ENCODE data around the gene CDKN1A. TPM values are rescaled to one million over a fixed set of nuclear protein-coding genes. Genes with fewer than 3 reads are reported as not detected.

Gene CDKN1A
- total and polyA plus RNA-seq, 2 donors from 2014 or later = 46.4 to 66.2 TPM

DNA sequence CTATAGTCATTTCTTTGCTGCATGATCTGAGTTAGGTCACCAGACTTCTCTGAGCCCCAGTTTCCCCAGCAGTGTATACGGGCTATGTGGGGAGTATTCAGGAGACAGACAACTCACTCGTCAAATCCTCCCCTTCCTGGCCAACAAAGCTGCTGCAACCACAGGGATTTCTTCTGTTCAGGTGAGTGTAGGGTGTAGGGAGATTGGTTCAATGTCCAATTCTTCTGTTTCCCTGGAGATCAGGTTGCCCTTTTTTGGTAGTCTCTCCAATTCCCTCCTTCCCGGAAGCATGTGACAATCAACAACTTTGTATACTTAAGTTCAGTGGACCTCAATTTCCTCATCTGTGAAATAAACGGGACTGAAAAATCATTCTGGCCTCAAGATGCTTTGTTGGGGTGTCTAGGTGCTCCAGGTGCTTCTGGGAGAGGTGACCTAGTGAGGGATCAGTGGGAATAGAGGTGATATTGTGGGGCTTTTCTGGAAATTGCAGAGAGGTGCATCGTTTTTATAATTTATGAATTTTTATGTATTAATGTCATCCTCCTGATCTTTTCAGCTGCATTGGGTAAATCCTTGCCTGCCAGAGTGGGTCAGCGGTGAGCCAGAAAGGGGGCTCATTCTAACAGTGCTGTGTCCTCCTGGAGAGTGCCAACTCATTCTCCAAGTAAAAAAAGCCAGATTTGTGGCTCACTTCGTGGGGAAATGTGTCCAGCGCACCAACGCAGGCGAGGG, 594 bp upstream of the CDKN1A start:
- Histone ChIP-seq H3K4me1 (ENCODE audit: control insufficient read depth in 2 of 3, insufficient read depth in 2 of 3, low read depth in 1 of 3, low read length in 3 of 3) (peaks cover 4 to 17% (median 17%) of the 10 kb centered on the region in 3 donors), H3K4me3 (ENCODE audit: low read length in 3 of 3) (peak overlapping the region in 1 of 3 donors; percentile 0), H3K9me3 (ENCODE audit: control insufficient read depth in 2 of 3, insufficient read depth in 1 of 3, low read length in 3 of 3) (no peaks in the 10 kb centered on the region), H3K36me3 (ENCODE audit: control insufficient read depth in 2 of 3, insufficient read depth in 3 of 3, low read length in 3 of 3) (no peaks in the 10 kb centered on the region), H3K9ac (ENCODE audit: low read length in 3 of 3) (no peak overlapping the region), H3K27ac (ENCODE audit: low read depth in 2 of 2, low read length in 2 of 2) (peak overlapping the region; percentile 52 to 66), H3K27me3 (ENCODE audit: control insufficient read depth, insufficient read depth, low read length) (no peaks in the 10 kb centered on the region)
- TF ChIP-seq CTCF (IDR thresholded peaks at IDR 0.05; ENCODE audit: borderline replicate concordance, extremely low read depth, insufficient read depth) = no peak
- intact Hi-C loops (cut with DNase I) = no loop called here
- DNase-seq (no peak), FAIRE-seq (no peak)

- FAIRE-seq (no peak), DNase-seq (peak in 4 of 5 donors; percentile 46 to 91 (median 70))
- TF ChIP-seq CTCF (IDR thresholded peaks at IDR 0.05; ENCODE audit: borderline replicate concordance, extremely low read depth, insufficient read depth) = no peak
- peak overlapping the region; percentile 49 to 81 (median 78) for H3K4me3 ChIP-seq (ENCODE audit: low read length in 3 of 3)
- no peaks in the 10 kb centered on the region for H3K9me3 ChIP-seq (ENCODE audit: control insufficient read depth in 2 of 3, insufficient read depth in 1 of 3, low read length in 3 of 3)
- peaks cover 4 to 22% (median 17%) of the 10 kb centered on the region in 3 donors for H3K4me1 ChIP-seq (ENCODE audit: control insufficient read depth in 2 of 3, insufficient read depth in 2 of 3, low read depth in 1 of 3, low read length in 3 of 3)
- peak overlapping the region; percentile 11 to 98 (median 97) for H3K9ac ChIP-seq (ENCODE audit: low read length in 3 of 3)
- H3K36me3 ChIP-seq (ENCODE audit: control insufficient read depth in 2 of 3, insufficient read depth in 3 of 3, low read length in 3 of 3) = peaks cover 0 to under 1% (median 0%) of the 10 kb centered on the region in 3 donors
- peak overlapping the region; percentile 93 to 96 for H3K27ac ChIP-seq (ENCODE audit: low read depth in 2 of 2, low read length in 2 of 2)
- no peaks in the 10 kb centered on the region for H3K27me3 ChIP-seq (ENCODE audit: control insufficient read depth, insufficient read depth, low read length)
- intact Hi-C loops (cut with DNase I) = no loop called here
Observed at GRCh38 chr6:36679043-36679833, 724 bp downstream of the CDKN1A start.

GRCh38 chr6:36682328-36683144, 4.0 kb downstream of the CDKN1A start:
- peak overlapping the region in 1 of 3 donors; percentile 7 for H3K9ac ChIP-seq (ENCODE audit: low read length in 3 of 3)
- peaks cover 0 to 20% (median 8%) of the 10 kb centered on the region in 3 donors for H3K36me3 ChIP-seq (ENCODE audit: control insufficient read depth in 2 of 3, insufficient read depth in 3 of 3, low read length in 3 of 3)
- intact Hi-C loops (cut with DNase I) = no loop called here
- FAIRE-seq (no peak), DNase-seq (peak in 2 of 5 donors; percentile 48 to 89)
- peaks cover 4 to 22% (median 17%) of the 10 kb centered on the region in 3 donors for H3K4me1 ChIP-seq (ENCODE audit: control insufficient read depth in 2 of 3, insufficient read depth in 2 of 3, low read depth in 1 of 3, low read length in 3 of 3)
- no peaks in the 10 kb centered on the region for H3K9me3 ChIP-seq (ENCODE audit: control insufficient read depth in 2 of 3, insufficient read depth in 1 of 3, low read length in 3 of 3)
- no peaks in the 10 kb centered on the region for H3K27me3 ChIP-seq (ENCODE audit: control insufficient read depth, insufficient read depth, low read length)
- peak overlapping the region in 1 of 2 donors; percentile 42 for H3K27ac ChIP-seq (ENCODE audit: low read depth in 2 of 2, low read length in 2 of 2)
- TF ChIP-seq CTCF (IDR thresholded peaks at IDR 0.05; ENCODE audit: borderline replicate concordance, extremely low read depth, insufficient read depth) = no peak
- H3K4me3 ChIP-seq (ENCODE audit: low read length in 3 of 3) = no peak overlapping the region

Data from kidney (tissue), 14 donors.